WTC11 (cell line): ENCODE measurements around the gene PARD3B. TPM values are rescaled to one million over a fixed set of nuclear protein-coding genes. Genes with fewer than 3 reads are reported as not detected.

Experiments
- ATAC-seq: fragments of 200-7000 bp; cut with Tn5 transposase; 2 replicates; pipeline ENCODE4 v1.10.0; 2021; ENCODE audit warnings: mild to moderate bottlenecking, moderate library complexity
- CTCF ChIA-PET: fragments of 300-600 bp; sonication (Branson Sonifier 250); formaldehyde crosslinking; loops from one replicate; lab custom pipeline; 2021; ENCODE audit warnings: antibody characterized with exemption; lab: Charles Lee
- POLR2A ChIA-PET: fragments of 350-600 bp; sonication (Branson Sonifier 250); formaldehyde crosslinking; loops from one replicate; lab custom pipeline; 2021; ENCODE audit warnings: antibody characterized with exemption; lab: Charles Lee
- DNase-seq: peaks from one replicate; pipeline ENCODE4 v3.0.0; 2021; ENCODE audit warnings: low spot score
- H3K27ac Mint-ChIP-seq: 2 replicates; pipeline ENCODE4 v1.8.0; 2021; ENCODE audit warnings: mixed read lengths
- H3K27me3 Mint-ChIP-seq: 2 replicates; pipeline ENCODE4 v1.8.0; 2021; ENCODE audit warnings: low read depth, mild to moderate bottlenecking, moderate library complexity, mixed read lengths
- H3K36me3 Mint-ChIP-seq: 2 replicates; pipeline ENCODE4 v1.8.0; 2021; ENCODE audit warnings: mixed read lengths
- H3K4me1 Mint-ChIP-seq: 2 replicates; pipeline ENCODE4 v1.8.0; 2022; ENCODE audit warnings: mixed read lengths
- H3K4me3 Mint-ChIP-seq: 2 replicates; pipeline ENCODE4 v1.8.0; 2021; ENCODE audit warnings: mild to moderate bottlenecking, moderate library complexity, mixed read lengths
- H3K9me3 Mint-ChIP-seq: 2 replicates; pipeline ENCODE4 v1.8.0; 2021; ENCODE audit warnings: mixed read lengths
- FOXJ3 ChIP-seq: sonication (generic); formaldehyde crosslinking; IDR thresholded peaks from 2 replicates; pipeline ENCODE4 v1.9.0; 2021; ENCODE audit warnings: missing genetic modification reagents, mild to moderate bottlenecking, borderline replicate concordance
- FOXP1 ChIP-seq: sonication (generic); formaldehyde crosslinking; IDR thresholded peaks from 2 replicates; pipeline ENCODE4 v1.8.0; 2022; ENCODE audit warnings: missing genetic modification reagents, mild to moderate bottlenecking, moderate library complexity, borderline replicate concordance
- GTF2I ChIP-seq: fragments of 250-450 bp; sonication (Bioruptor Pico); conservative IDR thresholded peaks from 2 replicates; pipeline ENCODE4 v1.4.0; 2021; ENCODE audit warnings: mild to moderate bottlenecking
- HMGA2 ChIP-seq: fragments of 250-450 bp; sonication (Bioruptor Pico); IDR thresholded peaks from 2 replicates; pipeline ENCODE4 v1.4.0; 2021; ENCODE audit warnings: mild to moderate bottlenecking, moderate library complexity
- NFE2L1 ChIP-seq: sonication (generic); formaldehyde crosslinking; IDR thresholded peaks from 2 replicates; pipeline ENCODE4 v1.8.1; 2023; ENCODE audit warnings: missing genetic modification reagents
- PRRX2 ChIP-seq: fragments of 250-450 bp; sonication (Bioruptor Pico); IDR thresholded peaks from 2 replicates; pipeline ENCODE4 v1.8.0; 2021; ENCODE audit warnings: mild to moderate bottlenecking
- TCF7 ChIP-seq: sonication (generic); formaldehyde crosslinking; IDR thresholded peaks from 2 replicates; pipeline ENCODE4 v1.8.0; 2022; ENCODE audit warnings: mild to moderate bottlenecking, low read depth, missing genetic modification reagents, moderate library complexity
- TEAD1 ChIP-seq: sonication (generic); formaldehyde crosslinking; IDR thresholded peaks from 2 replicates; pipeline ENCODE4 v1.8.0; 2022; ENCODE audit warnings: mild to moderate bottlenecking, missing genetic modification reagents
- ZNF317 ChIP-seq: sonication (generic); formaldehyde crosslinking; IDR thresholded peaks from 2 replicates; pipeline ENCODE4 v1.8.1; 2023; ENCODE audit warnings: low read depth, mild to moderate bottlenecking, moderate library complexity, missing genetic modification reagents, borderline replicate concordance
- ZNF671 ChIP-seq: fragments of 250-450 bp; sonication (Bioruptor Pico); IDR thresholded peaks from 2 replicates; pipeline ENCODE4 v1.8.0; 2021; ENCODE audit warnings: mild to moderate bottlenecking
- total RNA-seq: library from RNA; stranded (reverse); gene quantifications from 3 replicates; pipeline ENCODE4 v1.2.3, GENCODE V29; 2021
- TF ChIP-seq, protein P1 (sequence below): sonication (generic); formaldehyde crosslinking; IDR thresholded peaks from 2 replicates; pipeline ENCODE4 v1.8.0; 2022; ENCODE audit warnings: mild to moderate bottlenecking, missing genetic modification reagents
- TF ChIP-seq, protein P2 (sequence below): sonication (generic); formaldehyde crosslinking; IDR thresholded peaks from 2 replicates; pipeline ENCODE4 v1.8.0; 2023; ENCODE audit warnings: missing genetic modification reagents, mild to moderate bottlenecking, borderline replicate concordance
- TF ChIP-seq, protein P3 (sequence below): fragments of 250-450 bp; sonication (Bioruptor Pico); IDR thresholded peaks from 2 replicates; pipeline ENCODE4 v1.9.0; 2021; ENCODE audit warnings: mild to moderate bottlenecking, borderline replicate concordance
- TF ChIP-seq, protein P4 (sequence below): sonication (generic); formaldehyde crosslinking; IDR thresholded peaks from 2 replicates; pipeline ENCODE4 v1.8.1; 2022; ENCODE audit warnings: missing genetic modification reagents, borderline replicate concordance

PARD3B gene
- total RNA-seq, 1 experiment from 2014 or later, result 5.6 TPM

DNA sequence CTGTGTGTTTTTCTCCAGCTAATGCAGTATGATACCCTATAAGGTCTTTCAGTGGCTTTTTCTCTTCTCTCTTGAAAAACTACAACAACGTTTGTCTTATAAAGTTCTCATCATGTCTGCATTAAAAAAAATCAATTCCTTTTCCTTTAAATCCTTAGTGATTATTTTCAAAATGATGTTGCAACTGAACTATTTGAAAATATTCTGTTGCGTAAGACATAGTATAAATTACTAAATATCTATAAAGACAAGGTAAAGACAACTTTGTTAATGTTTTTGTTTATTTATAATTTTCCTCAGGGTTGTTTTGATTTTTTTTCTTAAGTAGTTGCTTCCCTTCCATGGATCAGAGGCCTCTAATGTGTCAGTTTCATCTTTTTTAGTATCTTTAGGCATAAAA is 21.2 kb downstream of the PARD3B start (continued):
- TF ChIP-seq, protein P1, sequence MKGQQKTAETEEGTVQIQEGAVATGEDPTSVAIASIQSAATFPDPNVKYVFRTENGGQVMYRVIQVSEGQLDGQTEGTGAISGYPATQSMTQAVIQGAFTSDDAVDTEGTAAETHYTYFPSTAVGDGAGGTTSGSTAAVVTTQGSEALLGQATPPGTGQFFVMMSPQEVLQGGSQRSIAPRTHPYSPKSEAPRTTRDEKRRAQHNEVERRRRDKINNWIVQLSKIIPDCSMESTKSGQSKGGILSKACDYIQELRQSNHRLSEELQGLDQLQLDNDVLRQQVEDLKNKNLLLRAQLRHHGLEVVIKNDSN (CRISPR knock-in tag), result no peak

DNA sequence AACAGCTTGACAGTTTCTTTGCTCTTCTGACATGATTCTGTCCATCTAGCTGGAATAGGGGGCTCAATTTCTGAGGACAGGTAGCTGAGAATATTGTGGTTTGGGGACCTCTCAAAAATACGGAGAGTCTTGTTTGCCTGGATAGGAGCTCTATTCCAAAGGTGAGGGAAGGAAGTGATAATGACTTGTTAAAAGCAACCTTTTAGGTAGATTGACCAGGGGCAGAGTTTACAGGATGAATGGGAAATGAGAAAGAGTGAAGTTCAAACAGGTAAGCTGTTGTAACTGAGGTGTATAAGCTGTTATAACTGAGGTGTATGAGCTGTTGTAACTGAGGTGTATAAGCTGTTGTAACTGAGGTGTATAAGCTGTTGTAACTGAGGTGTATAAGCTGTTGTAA is 25.1 kb downstream of the PARD3B start:
- no peaks in the 10 kb centered on the region for H3K36me3 Mint-ChIP-seq
- TF ChIP-seq HMGA2 (CRISPR knock-in tag), result no peak
- TF ChIP-seq, protein P2, sequence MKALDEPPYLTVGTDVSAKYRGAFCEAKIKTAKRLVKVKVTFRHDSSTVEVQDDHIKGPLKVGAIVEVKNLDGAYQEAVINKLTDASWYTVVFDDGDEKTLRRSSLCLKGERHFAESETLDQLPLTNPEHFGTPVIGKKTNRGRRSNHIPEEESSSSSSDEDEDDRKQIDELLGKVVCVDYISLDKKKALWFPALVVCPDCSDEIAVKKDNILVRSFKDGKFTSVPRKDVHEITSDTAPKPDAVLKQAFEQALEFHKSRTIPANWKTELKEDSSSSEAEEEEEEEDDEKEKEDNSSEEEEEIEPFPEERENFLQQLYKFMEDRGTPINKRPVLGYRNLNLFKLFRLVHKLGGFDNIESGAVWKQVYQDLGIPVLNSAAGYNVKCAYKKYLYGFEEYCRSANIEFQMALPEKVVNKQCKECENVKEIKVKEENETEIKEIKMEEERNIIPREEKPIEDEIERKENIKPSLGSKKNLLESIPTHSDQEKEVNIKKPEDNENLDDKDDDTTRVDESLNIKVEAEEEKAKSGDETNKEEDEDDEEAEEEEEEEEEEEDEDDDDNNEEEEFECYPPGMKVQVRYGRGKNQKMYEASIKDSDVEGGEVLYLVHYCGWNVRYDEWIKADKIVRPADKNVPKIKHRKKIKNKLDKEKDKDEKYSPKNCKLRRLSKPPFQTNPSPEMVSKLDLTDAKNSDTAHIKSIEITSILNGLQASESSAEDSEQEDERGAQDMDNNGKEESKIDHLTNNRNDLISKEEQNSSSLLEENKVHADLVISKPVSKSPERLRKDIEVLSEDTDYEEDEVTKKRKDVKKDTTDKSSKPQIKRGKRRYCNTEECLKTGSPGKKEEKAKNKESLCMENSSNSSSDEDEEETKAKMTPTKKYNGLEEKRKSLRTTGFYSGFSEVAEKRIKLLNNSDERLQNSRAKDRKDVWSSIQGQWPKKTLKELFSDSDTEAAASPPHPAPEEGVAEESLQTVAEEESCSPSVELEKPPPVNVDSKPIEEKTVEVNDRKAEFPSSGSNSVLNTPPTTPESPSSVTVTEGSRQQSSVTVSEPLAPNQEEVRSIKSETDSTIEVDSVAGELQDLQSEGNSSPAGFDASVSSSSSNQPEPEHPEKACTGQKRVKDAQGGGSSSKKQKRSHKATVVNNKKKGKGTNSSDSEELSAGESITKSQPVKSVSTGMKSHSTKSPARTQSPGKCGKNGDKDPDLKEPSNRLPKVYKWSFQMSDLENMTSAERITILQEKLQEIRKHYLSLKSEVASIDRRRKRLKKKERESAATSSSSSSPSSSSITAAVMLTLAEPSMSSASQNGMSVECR (CRISPR knock-in tag), result no peak
- POLR2A ChIA-PET, result no interaction called here
- ATAC-seq (no peak), DNase-seq (no peak)
- H3K9me3 Mint-ChIP-seq, result no peaks in the 10 kb centered on the region
- CTCF ChIA-PET, result interaction anchor here (0.5 to 1.5 kb wide), 2 partner anchors 31 to 1332 kb away, joined by 3 to 5 read pairs; no protein-coding TSS in a partner anchor
- no peaks in the 10 kb centered on the region for H3K27me3 Mint-ChIP-seq
- H3K27ac Mint-ChIP-seq, result no peak overlapping the region
- H3K4me3 Mint-ChIP-seq, result no peak overlapping the region
- H3K4me1 Mint-ChIP-seq, result no peaks in the 10 kb centered on the region

DNA sequence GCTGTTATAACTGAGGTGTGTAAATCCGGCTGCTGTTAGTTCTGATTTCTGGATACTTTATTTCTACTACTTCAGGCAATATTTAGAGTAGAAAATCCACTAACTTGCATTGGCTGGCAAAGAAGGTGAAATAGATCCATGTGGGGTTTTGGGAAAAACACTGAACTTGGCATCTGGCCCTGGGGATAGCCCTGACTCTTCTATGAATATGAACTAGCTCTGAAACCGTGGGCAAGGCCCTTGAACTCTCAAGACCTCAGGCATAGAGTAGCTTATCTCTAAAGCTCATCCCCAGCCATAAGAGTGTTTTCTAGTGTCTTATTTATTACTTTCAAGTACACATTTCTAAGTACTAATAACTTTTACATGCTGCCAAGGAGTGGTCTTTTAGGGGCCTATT is 25.8 kb downstream of the PARD3B start:
- Mint-ChIP-seq H3K27ac (no peak overlapping the region), H3K36me3 (no peaks in the 10 kb centered on the region), H3K4me1 (peaks cover 1% of the 10 kb centered on the region; the same call in 1 of the 2 replicates), H3K4me3 (no peak overlapping the region), H3K27me3 (no peaks in the 10 kb centered on the region), H3K9me3 (no peaks in the 10 kb centered on the region)
- DNase-seq (no peak), ATAC-seq (no peak)
- CTCF ChIA-PET, result interaction anchor here (1.5 kb wide), 1 partner anchor 30 kb away, joined by 3 read pairs; no protein-coding TSS in a partner anchor
- POLR2A ChIA-PET, result no interaction called here
- TF ChIP-seq NFE2L1 (CRISPR knock-in tag), result no peak
- TF ChIP-seq, protein P3, sequence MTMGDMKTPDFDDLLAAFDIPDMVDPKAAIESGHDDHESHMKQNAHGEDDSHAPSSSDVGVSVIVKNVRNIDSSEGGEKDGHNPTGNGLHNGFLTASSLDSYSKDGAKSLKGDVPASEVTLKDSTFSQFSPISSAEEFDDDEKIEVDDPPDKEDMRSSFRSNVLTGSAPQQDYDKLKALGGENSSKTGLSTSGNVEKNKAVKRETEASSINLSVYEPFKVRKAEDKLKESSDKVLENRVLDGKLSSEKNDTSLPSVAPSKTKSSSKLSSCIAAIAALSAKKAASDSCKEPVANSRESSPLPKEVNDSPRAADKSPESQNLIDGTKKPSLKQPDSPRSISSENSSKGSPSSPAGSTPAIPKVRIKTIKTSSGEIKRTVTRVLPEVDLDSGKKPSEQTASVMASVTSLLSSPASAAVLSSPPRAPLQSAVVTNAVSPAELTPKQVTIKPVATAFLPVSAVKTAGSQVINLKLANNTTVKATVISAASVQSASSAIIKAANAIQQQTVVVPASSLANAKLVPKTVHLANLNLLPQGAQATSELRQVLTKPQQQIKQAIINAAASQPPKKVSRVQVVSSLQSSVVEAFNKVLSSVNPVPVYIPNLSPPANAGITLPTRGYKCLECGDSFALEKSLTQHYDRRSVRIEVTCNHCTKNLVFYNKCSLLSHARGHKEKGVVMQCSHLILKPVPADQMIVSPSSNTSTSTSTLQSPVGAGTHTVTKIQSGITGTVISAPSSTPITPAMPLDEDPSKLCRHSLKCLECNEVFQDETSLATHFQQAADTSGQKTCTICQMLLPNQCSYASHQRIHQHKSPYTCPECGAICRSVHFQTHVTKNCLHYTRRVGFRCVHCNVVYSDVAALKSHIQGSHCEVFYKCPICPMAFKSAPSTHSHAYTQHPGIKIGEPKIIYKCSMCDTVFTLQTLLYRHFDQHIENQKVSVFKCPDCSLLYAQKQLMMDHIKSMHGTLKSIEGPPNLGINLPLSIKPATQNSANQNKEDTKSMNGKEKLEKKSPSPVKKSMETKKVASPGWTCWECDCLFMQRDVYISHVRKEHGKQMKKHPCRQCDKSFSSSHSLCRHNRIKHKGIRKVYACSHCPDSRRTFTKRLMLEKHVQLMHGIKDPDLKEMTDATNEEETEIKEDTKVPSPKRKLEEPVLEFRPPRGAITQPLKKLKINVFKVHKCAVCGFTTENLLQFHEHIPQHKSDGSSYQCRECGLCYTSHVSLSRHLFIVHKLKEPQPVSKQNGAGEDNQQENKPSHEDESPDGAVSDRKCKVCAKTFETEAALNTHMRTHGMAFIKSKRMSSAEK (CRISPR knock-in tag), result no peak
- no peak for TF ChIP-seq TCF7 (CRISPR knock-in tag)
- no peak for TF ChIP-seq FOXP1
- TF ChIP-seq, protein P4, sequence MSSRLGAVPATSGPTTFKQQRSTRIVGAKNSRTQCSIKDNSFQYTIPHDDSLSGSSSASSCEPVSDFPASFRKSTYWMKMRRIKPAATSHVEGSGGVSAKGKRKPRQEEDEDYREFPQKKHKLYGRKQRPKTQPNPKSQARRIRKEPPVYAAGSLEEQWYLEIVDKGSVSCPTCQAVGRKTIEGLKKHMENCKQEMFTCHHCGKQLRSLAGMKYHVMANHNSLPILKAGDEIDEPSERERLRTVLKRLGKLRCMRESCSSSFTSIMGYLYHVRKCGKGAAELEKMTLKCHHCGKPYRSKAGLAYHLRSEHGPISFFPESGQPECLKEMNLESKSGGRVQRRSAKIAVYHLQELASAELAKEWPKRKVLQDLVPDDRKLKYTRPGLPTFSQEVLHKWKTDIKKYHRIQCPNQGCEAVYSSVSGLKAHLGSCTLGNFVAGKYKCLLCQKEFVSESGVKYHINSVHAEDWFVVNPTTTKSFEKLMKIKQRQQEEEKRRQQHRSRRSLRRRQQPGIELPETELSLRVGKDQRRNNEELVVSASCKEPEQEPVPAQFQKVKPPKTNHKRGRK (CRISPR knock-in tag), result no peak
- no peak for TF ChIP-seq PRRX2
- TF ChIP-seq TEAD1 (CRISPR knock-in tag), result no peak
- no peak for TF ChIP-seq ZNF671
- TF ChIP-seq ZNF317 (CRISPR knock-in tag), result no peak
- TF ChIP-seq FOXJ3 (CRISPR knock-in tag), result no peak
- TF ChIP-seq GTF2I (CRISPR knock-in tag), result no peak
